Keratinocyte (primary cell): Measurements from ENCODE around the gene TRPM3. TPM values are rescaled to one million over a fixed set of nuclear protein-coding genes. Genes with fewer than 3 reads are reported as not detected.

Source experiments
- DNase-seq: peaks from one replicate; pipeline ENCODE4 v3.0.0-alpha.2; 2011; ENCODE audit warnings: low read depth, missing footprints, low spot score
- FAIRE-seq: peaks from 2 replicates; lab custom pipeline; 2011; peaks lifted over from hg19 to GRCh38; lab: Jason Lieb, UNC
- H2AFZ ChIP-seq: 2 replicates; pipeline ENCODE4 v1.6.0; 2012; ENCODE audit warnings: low read length, control low read depth, inconsistent platforms; ENCODE audit not compliant: control insufficient read depth
- H3K27ac ChIP-seq: 2 replicates; pipeline ENCODE4 v1.5.1; 2011; ENCODE audit warnings: low read length; ENCODE audit not compliant: control insufficient read depth, insufficient read depth
- H3K27me3 ChIP-seq: 3 replicates; pipeline ENCODE4 v1.6.0; 2011; ENCODE audit warnings: low read length; ENCODE audit not compliant: control insufficient read depth, insufficient read depth; ENCODE audit errors: extremely low read depth
- H3K36me3 ChIP-seq, 2 experiments: 2 replicates in 1 of 2; 3 replicates in 1 of 2; pipeline ENCODE4 v1.5.1; 2011; ENCODE audit warnings: low read length in 2 of 2, mild to moderate bottlenecking in 1 of 2; ENCODE audit not compliant: control insufficient read depth in 2 of 2, insufficient read depth in 2 of 2; ENCODE audit errors: extremely low read depth in 1 of 2
- H3K4me1 ChIP-seq: 3 replicates; pipeline ENCODE4 v1.5.1; 2011; ENCODE audit warnings: low read length; ENCODE audit not compliant: control insufficient read depth, insufficient read depth; ENCODE audit errors: extremely low read depth
- H3K4me2 ChIP-seq: 3 replicates; pipeline ENCODE4 v1.6.0; 2011; ENCODE audit warnings: low read depth, low read length; ENCODE audit not compliant: control insufficient read depth, insufficient read depth; ENCODE audit errors: extremely low read depth
- H3K4me3 ChIP-seq, 3 experiments: fragments of 200-600 bp in 1 of 3; sonication (generic) in 1 of 3; 2 replicates in 2 of 3; 3 replicates in 1 of 3; pipeline ENCODE4 v1.5.1; 2011 to 2016; ENCODE audit warnings: low read length in 3 of 3, mild to moderate bottlenecking in 3 of 3, control low read depth in 2 of 3, inconsistent platforms in 1 of 3, low read depth in 1 of 3, mixed read lengths in 1 of 3, mixed run types in 1 of 3, moderate library complexity in 1 of 3; ENCODE audit not compliant: control insufficient read depth in 2 of 3, insufficient read depth in 2 of 3; ENCODE audit errors: extremely low read depth in 1 of 3
- H3K79me2 ChIP-seq: 2 replicates; pipeline ENCODE4 v1.6.0; 2012; ENCODE audit warnings: low read length; ENCODE audit not compliant: control insufficient read depth, insufficient read depth
- H3K9ac ChIP-seq: 3 replicates; pipeline ENCODE4 v1.6.0; 2011; ENCODE audit warnings: low read length; ENCODE audit not compliant: control insufficient read depth, insufficient read depth; ENCODE audit errors: extremely low read depth
- H3K9me1 ChIP-seq: 3 replicates; pipeline ENCODE4 v1.6.0; 2011; ENCODE audit warnings: low read length; ENCODE audit not compliant: control insufficient read depth, insufficient read depth; ENCODE audit errors: extremely low read depth
- H3K9me3 ChIP-seq: 2 replicates; pipeline ENCODE4 v1.5.1; 2012; ENCODE audit warnings: low read depth, low read length; ENCODE audit not compliant: control insufficient read depth
- H4K20me1 ChIP-seq: 3 replicates; pipeline ENCODE4 v1.6.0; 2011; ENCODE audit warnings: low read length; ENCODE audit not compliant: control insufficient read depth, insufficient read depth; ENCODE audit errors: extremely low read depth
- CTCF ChIP-seq, 3 experiments: IDR thresholded peaks in 1 of 3; conservative IDR thresholded peaks in 1 of 3; optimal IDR thresholded peaks in 1 of 3; 2 replicates in 2 of 3; 3 replicates in 1 of 3; pipeline versions ENCODE3 to v1.5.1; 2011; ENCODE audit warnings: low read length in 3 of 3, mild to moderate bottlenecking in 3 of 3, moderate library complexity in 2 of 3, control low read depth in 1 of 3, inconsistent platforms in 1 of 3; ENCODE audit not compliant: insufficient read depth in 2 of 3; ENCODE audit errors: extremely low read depth in 1 of 3
- EZH2 ChIP-seq: IDR thresholded peaks from one replicate; pipeline ENCODE4 v1.6.1; 2012; ENCODE audit warnings: inconsistent platforms, mild to moderate bottlenecking, low read length, moderate library complexity
- dilution Hi-C: fragments of 300-500 bp; cut with MboI; formaldehyde crosslinking; loops from one replicate; pipeline ENCODE4 v1.7.0; 2020; ENCODE audit warnings: low sequenced_read_pairs; ENCODE audit not compliant: extremely low pct_ligation_motif_present
- polyA plus RNA-seq, 5 experiments: library from polyadenylated mRNA; depleted of rRNA in 3 of 5; stranded (reverse) in 3 of 5; stranded (forward) in 1 of 5; unstranded in 1 of 5; fragments of >200 nt; gene quantifications; 1 replicate in 1 of 5; 2 replicates in 3 of 5; 3 replicates in 1 of 5; pipeline versions ENCODE4 v1.2.1 to v1.2.3, GENCODE V29; 2011 to 2012; ENCODE audit warnings: missing spikeins in 2 of 5, low read depth in 1 of 5, low replicate concordance in 1 of 5

Gene TRPM3
- polyA plus RNA-seq, 1 donor (not counting 4 experiments of a cell fraction or from before 2014, with no cell fraction given) = 0.03 TPM

GRCh38 chr9:71122022-71122275, 528 bp upstream of the TRPM3 start:
- FAIRE-seq (no peak), DNase-seq (no peak)
- dilution Hi-C loops = no loop called here
- Histone ChIP-seq H3K4me1 (no peaks in the 10 kb centered on the region), H3K36me3 (no peaks in the 10 kb centered on the region), H2AFZ (no peak overlapping the region), H3K4me2 (no peak overlapping the region), H3K4me3 (no peak overlapping the region), H4K20me1 (no peaks in the 10 kb centered on the region), H3K27me3 (peaks cover 15% of the 10 kb centered on the region), H3K9me1 (no peaks in the 10 kb centered on the region), H3K9me3 (no peaks in the 10 kb centered on the region), H3K79me2 (no peaks in the 10 kb centered on the region), H3K9ac (no peak overlapping the region), H3K27ac (no peak overlapping the region)
- no peak for TF ChIP-seq CTCF (optimal IDR thresholded peaks at IDR 0.05 in 1 of 3, IDR thresholded peaks at IDR 0.05 in 1 of 3, conservative IDR thresholded peaks at IDR 0.05 in 1 of 3; ENCODE audit: extremely low read depth in 1 of 3, insufficient read depth in 2 of 3, low read length in 3 of 3)

DNA sequence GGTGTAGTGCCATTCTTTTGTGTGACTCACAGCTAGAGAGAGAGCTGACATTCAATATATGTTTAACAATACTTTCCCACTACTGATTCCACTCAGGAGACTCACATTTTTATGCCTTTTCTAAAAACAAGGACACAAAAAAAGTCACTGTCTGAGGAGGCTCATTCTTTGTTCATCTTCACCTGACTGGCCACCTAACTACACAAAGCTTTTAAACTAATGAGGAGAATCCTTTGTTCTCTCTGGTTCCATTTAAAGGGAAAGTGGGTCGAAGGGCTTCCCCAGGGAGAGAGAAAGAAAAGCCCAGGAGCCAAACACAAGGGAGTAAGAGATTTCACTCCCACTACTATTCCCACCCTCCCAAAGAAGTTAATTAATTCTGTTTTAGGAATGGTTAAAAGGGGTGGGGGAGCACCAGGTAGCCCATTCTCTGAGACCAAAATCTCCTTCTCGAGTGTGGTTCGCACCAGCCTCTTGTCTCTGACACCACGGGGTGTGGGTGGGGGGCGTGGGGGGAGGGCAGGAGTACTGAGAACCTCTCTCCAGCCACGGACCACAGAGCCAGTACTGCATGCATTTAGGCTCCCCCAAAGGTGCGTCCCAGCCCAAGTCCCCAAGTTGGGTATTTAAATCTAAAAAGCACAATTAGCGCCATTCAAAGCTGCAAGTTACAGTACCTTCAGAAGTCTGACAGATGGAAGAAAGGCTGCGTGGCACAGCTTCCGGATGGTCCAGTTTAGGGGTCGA, 747 bp downstream of the TRPM3 start:
- Histone ChIP-seq H3K9ac (no peak overlapping the region), H3K4me1 (no peaks in the 10 kb centered on the region), H3K79me2 (no peaks in the 10 kb centered on the region), H3K9me3 (no peaks in the 10 kb centered on the region), H3K27ac (no peak overlapping the region), H3K9me1 (no peaks in the 10 kb centered on the region), H3K4me2 (no peak overlapping the region), H3K4me3 (no peak overlapping the region), H3K36me3 (no peaks in the 10 kb centered on the region), H4K20me1 (no peaks in the 10 kb centered on the region), H2AFZ (no peak overlapping the region), H3K27me3 (peaks cover 15% of the 10 kb centered on the region)
- TF ChIP-seq EZH2 (no peak), CTCF (optimal IDR thresholded peaks at IDR 0.05 in 1 of 3, IDR thresholded peaks at IDR 0.05 in 1 of 3, conservative IDR thresholded peaks at IDR 0.05 in 1 of 3; ENCODE audit: extremely low read depth in 1 of 3, insufficient read depth in 2 of 3, low read length in 3 of 3) (no peak)
- DNase-seq (no peak), FAIRE-seq (no peak)
- dilution Hi-C loops = no loop called here
